IPS-18c (cell line): ENCODE data around the gene FOSB.
"Not testable (repeated sequence)": the region's sequence is repeated elsewhere in the genome, so short reads cannot be mapped to it uniquely, and the experiment has no call there.

Experiments used
- H3K4me3 ChIP-seq: 2 replicates; pipeline ENCODE4 v1.7.0; 2013; ENCODE audit warnings: low read depth, mild to moderate bottlenecking, low read length, moderate library complexity; ENCODE audit not compliant: insufficient read depth
- H3K9me3 ChIP-seq: one replicate; pipeline ENCODE4 v1.6.1; 2013; ENCODE audit warnings: mild to moderate bottlenecking, low read length, moderate library complexity; ENCODE audit not compliant: control insufficient read depth, insufficient read depth

The FOSB gene

DNA sequence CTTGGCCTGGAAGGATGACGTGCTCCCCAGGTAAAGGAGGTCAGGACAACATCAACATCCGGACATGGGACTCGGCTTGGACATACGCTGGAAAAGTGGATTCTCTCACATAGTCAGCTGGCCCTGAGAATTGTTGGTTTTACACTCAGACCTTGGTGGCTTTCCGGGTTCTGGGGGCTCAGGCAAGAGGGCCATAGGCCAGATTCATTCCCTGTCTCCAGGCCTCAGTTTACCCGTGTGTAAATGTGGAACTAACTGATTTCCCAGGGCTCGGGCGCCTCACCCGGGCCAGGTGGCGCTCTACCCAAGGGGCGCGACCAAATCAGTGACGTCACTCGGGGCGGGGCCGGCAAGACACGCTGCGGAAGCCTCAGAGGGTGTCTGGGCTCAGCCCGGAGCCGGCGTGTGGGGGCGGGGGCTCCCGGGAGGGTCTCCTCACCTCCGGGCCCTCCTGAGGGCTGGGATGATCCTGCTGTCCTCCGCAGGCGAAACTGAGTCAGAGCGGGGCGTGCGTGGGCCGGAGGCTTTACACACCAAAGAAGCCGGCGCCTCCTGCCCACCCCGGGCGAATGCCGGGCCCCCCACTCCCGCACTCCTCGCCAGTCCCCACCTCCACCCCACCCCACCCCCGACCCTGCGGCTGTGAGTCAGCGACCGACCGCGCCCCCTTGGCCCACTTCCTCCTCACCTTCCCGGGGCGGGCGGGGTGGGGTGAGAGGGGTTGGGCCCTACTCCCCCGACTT, 38.6 kb downstream of the FOSB start:
- peak overlapping the region; percentile 98 for H3K4me3 ChIP-seq

DNA sequence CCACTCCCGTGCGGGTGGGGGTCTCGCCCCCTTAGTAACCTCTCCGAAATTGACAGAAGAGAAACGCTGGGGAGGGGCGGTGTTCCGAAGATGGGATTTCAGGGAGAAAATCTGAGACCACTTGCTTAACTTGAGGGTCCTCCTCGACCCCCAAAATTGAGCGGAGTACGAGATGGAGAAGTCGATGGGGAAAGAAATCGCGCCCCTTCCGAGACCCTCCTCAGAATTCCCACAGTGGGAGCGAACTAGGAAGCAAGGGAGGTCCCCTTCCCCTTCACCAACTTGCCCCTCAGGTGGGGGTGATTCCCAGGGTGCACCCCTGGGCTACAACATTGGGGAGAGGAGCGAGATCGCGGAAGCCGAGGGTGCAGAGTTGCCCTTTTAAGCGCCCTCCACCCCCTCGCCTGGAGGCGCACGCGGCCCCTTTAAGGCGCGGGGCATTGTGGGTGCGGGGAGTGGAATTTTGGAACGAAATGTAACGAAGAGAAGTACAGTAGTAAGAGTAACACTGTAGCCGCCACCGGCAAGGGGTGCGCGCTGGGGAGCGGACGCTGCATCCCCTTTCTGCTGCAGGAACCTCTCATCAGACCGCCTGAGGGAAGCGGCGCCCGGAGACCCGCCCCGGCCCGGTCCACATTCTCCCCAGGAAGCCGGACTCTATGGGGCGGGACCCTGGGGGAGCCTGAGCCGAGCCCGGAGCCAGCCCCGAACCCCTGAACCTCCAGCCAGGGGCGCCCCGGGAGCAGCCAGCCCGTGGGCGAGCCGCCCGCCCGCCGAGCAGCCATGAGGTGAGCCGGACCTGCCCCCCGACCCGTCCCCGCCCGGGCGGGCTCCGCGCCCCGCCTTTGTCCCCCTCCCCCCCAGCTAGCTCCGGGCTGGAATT, 39.4 kb downstream of the FOSB start, which contains the start of gene VASP:
Gene VASP (plus strand): TSS at position 491 of the 883 bp plus-strand sequence. CDS start 293 bp downstream, at position 784.
- no peaks in the 10 kb centered on the region for H3K9me3 ChIP-seq

More for the DNA sequence above, 38.6 kb downstream of the FOSB start:
- H3K9me3 ChIP-seq, result no peaks in the 10 kb centered on the region

DNA sequence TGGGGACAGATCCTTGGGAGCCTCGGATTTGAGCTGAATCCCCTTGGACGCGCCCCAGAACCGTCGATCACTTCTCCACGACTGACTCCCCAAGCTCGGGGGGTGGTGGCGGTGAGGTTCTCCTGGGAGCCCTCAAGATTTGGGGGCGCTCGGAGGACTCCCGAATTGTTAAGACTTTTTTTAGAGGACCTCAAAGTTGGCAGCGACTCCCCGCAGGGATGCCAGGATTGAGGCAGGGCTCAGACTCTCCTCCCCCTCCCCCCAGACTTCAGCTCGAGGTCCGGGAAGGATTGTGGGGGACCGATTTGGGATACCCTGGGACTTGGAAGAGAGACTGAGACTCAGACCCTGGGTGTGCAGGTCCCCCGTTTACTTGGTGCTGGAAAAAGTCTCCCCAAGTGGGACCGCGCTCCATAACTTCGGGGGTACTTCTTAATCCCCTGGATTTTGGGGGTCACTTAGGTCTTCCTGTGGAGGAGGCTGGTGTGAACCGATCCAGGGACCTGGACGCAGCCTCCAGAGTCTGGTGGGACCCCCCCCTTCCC, 40.1 kb downstream of the FOSB start:
- Histone ChIP-seq H3K4me3 (peak overlapping the region; percentile 98), H3K9me3 (no peaks in the 10 kb centered on the region)

More for the DNA sequence above, 39.4 kb downstream of the FOSB start, which contains the start of gene VASP:
- H3K4me3 ChIP-seq, result peak within 1 kb of the TSS; percentile 98

DNA sequence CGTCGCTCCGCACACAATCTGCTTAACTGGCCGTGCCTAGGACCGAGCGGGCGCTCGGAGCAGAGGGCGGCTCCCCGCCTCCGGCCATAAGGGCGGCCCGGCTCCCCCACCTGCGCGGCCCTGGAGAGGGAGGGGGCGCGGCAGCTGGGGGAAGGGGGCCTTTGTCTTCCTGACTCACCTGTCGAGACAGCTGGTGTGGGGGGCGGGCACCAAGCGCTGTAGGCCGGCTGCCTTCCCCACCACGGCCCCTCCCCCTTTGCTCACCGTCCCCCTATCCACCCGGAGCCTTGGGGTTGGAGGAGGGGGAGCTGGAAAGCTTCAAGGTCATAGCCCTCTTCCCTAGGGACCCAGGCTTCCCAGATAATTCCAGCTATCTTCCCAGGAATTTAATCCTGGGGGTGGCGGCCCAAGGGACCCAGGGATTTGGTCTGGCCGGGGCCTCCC, 40.6 kb downstream of the FOSB start:
- Histone ChIP-seq H3K9me3 (no peaks in the 10 kb centered on the region), H3K4me3 (peak overlapping the region; percentile 98)

DNA sequence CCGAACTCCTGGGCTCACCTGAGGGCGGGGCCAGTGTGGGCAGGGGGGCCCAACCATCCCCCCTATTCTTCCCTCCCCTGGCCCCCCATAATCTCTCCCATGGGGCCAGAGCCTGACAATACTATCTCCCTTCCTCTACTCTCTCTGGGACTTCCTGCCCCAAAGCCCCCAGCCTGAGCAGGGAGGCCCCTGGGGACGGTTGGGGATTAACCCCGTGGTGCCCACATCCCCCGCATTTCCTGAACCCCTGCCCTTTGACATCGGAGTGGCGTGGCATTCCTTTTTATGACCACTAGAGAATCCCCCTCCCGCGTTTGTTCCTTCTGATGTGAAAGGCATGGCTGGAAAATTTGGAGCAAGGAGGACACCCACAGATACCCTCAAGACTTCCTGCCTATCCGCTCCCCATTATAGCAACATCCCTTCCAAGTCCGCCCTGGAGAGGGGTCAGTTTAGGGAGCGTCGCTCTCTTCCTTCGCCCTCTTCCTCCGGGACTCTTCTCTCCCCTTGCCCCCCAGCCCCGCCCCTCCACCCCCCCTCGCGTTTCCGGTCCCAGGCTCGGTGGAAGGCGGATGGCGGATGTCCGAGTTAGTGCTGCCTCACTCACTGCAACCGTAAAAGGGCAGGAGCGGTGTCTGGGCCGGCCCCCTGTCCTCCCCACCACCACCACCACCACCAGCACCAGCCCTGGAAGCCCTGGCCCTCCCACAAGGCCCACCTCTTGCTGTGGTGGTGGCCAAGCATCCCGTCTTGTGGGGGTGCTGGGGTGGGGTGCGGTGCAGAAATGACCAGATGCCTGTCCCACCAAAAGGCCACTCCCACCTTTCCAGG, 41.3 kb downstream of the FOSB start:
- Histone ChIP-seq H3K4me3 (peak overlapping the region; percentile 98), H3K9me3 (no peaks in the 10 kb centered on the region)

DNA sequence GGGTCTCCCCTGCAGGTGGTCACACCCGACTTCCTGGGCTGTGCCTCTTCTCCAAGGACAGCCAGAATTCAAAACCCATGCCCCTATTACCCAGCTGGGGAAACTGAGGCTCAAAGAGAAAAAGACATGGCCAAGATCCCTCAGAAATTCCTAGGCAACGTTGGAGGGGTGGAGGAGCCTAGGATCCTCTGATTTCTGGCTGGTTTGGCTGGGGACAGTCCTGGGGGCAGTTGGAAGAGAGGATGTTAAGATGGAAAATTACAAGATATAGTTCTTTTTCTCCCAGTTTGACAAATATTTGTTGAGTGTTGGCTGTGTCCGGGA, 41.9 kb downstream of the FOSB start:
- H3K9me3 ChIP-seq, result no peaks in the 10 kb centered on the region
- peak overlapping the region; percentile 98 for H3K4me3 ChIP-seq

DNA sequence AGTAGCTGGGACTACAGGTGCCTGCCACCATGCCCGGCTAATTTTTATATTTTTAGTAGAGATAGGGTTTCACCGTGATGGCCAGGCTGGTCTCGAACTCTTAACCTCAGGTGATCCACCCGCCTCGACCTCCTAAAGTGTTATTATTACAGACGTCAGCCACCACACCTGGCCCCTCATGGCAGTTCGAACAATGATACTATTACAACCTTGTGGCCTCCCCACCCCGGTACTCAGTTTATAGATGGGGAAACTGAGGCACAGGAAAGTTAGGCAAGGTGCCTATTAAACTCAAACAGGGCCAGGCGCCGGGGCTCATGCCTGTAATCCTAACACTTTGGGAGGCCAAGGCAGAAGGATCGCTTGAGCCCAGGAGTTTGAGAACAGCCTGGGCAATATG, 42.6 kb downstream of the FOSB start:
- not testable (repeated sequence) for H3K9me3 ChIP-seq, H3K4me3 ChIP-seq

DNA sequence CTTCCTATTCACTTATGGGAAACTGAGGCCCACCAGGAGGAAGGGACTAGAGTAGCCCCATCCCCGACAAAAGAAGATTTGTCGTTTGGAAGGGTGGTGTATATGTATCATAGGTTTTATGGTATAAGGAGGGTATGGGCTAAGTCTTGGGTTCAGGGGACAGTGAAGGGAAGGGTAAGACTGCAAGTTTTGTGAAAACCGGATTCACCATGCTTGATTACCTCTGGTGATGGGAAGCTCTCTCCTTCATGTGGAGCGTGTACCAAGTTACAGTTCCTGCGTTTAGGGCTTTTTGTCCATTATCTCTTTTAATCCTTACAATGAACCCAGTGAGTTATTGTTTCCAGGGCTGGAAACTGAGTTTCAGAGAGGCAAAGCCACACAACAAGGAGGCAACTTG, 43.3 kb downstream of the FOSB start:
- H3K9me3 ChIP-seq, result no peaks in the 10 kb centered on the region
- H3K4me3 ChIP-seq, result no peak overlapping the region

DNA sequence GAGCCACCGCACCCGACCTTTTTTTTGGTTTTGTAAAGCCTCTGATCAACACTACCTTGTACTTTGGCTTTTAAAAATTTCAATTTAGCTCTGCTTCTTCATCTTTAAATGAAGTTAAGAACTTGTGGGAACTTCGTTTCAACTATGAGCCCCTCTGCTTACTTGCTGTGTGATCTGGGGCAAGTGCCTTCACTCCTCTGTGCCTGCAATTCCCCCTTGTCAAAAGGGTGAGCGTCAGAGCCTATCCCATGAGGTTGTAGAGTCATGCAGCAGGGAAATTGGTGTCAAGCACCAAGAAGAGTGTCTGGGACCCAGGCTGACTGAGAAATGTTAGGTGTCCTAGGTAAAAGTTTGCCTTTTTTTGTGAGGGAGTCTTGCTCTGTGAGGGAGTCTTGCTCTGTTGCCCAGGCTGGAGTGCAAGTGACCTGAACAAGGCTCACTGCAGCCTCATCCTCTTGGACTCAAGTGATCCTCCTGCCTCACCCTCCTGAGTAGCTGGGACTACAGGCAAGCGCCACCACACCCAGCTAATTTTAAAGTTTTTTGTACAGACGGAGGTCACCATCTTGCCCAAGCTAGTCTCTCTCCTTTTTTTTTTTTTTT, 45.2 kb downstream of the FOSB start:
- no peaks in the 10 kb centered on the region for H3K9me3 ChIP-seq
- H3K4me3 ChIP-seq, result no peak overlapping the region

DNA sequence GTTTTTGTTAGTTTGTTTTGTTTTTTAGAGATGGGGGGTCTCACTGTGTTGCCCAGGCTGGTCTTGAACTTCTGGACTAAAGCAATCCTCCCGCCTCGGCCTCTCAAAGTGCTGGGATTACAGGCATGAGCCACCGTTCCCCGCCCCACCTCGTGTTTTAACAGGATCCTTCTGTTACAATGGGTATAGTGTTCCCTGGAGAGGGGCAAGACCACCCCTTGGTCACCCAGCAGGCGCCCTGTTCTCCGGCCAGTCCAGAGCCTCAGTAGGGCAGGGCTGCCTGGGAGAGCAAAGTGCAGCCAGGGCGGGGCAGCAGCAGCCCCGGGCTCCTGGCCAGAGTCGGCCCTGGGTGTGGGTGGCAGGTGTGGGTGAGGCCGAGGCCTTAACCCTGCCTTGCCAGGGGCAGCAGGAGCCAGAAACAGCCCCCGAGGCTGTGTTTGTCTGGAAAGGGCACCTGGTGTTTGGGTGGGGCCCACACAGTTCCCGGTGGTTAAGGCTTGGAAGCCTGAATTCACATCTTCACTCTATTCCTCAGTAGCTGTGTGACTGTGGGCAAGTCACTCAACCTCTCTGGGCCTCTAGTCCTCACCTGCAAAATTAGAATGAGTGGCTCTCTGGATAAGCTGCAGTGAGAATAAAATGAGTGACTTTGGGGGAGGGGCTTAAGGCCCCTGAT, 46.7 kb downstream of the FOSB start:
- no peak overlapping the region for H3K4me3 ChIP-seq
- H3K9me3 ChIP-seq, result no peaks in the 10 kb centered on the region

DNA sequence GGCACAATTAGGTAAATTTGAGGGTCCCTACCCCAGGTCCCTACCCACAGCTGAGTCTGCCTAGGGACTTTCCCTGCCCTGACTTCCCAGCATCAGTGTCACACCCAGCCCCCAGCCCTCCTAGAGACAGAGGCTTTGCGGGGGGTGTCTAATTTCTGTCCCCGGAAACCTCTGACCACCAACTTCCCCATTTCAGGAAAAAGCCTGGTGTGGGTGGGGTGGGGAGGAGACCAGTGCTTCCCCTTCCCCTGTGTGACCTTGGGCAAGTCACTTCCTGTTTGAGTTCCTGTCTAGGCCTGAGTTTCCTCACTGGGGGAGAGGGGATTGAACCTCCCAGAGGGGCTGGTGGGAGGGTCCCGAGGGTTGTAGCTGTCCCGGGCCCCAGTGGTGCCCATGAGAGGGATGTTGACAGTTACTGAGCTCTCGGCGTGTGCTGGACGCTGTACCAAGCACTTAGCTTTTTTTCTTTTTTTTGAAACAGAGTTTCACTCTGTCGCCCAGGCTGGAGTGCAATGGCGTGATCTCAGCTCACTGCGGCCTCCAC, 47.4 kb downstream of the FOSB start:
- H3K4me3 ChIP-seq, result no peak overlapping the region

DNA sequence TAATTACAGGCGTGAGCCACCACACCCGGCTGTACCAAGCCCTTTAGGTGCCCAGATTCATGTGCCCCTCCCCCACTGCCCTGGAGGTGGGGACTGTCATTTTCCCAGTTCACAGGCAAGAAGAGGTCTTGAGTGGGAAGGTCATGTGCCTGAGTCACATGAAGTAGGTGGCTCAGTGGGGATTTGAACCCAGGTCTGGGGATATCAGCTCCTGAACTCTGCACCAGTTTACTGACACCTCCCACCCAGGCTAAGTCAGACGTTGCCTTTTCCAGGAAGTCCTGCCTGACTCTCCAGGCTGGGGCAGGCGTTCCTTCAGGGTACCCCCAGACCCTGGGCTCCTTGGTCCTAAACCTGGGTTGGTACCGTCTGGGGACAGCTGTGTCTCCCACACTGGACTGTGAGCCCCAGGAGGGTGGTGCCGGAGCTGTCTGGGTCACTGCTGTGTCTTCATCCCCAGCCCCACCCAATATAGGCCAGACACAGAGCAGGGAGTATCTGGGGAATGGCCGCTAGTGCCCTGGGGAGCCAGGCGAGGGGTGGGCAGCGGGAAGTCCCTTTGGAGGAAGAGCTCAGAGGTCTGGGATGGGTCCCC, 48.1 kb downstream of the FOSB start:
- Histone ChIP-seq H3K4me3 (no peak overlapping the region), H3K9me3 (no peaks in the 10 kb centered on the region)

More for the DNA sequence above, 47.4 kb downstream of the FOSB start:
- no peaks in the 10 kb centered on the region for H3K9me3 ChIP-seq

DNA sequence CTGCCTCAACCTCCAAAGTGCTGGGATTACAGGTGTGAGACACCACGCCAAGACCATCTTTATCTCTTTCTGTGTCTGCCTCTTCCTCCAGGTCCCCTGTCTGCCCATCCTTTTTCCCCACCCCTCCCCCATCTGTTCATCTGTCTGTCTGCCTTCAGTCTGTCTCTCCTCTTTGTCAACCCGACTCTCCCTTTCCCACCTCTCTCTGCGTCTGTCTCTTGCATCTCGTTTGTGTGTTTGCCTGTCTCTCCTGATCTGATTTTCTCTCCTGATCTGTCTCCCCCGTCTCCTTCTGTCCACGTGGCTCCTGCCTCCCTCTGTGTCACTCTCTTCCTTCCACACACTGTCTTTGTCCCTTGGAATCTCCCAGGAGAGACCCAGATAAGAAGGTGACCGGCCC, 49.4 kb downstream of the FOSB start:
- Histone ChIP-seq H3K9me3 (no peaks in the 10 kb centered on the region), H3K4me3 (no peak overlapping the region)

DNA sequence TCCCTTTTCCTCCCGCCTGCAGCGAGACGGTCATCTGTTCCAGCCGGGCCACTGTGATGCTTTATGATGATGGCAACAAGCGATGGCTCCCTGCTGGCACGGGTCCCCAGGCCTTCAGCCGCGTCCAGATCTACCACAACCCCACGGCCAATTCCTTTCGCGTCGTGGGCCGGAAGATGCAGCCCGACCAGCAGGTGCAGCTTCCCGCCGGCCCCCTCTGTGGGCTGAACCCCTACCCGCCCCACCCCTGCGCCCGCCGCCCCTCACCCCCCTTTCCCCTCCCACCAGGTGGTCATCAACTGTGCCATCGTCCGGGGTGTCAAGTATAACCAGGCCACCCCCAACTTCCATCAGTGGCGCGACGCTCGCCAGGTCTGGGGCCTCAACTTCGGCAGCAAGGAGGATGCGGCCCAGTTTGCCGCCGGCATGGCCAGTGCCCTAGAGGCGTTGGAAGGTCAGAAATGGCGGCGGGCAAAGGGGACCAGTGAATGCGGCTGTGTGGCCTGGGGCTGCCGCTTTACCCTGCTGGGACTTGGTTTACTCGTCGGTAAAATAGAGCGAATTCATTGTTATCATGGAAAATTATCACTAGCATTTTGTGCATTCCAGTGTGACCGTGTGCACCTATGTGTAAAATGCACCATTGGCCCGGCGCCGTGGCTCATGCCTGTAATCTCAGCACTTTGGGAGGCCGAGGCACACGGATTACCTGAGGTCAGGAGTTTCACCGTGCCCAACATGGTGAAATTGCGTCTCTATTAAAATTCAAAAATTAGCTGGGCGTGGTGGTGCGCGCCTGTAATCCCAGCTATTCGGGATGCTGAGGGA, 50.1 kb downstream of the FOSB start:
- no peak overlapping the region for H3K4me3 ChIP-seq

DNA sequence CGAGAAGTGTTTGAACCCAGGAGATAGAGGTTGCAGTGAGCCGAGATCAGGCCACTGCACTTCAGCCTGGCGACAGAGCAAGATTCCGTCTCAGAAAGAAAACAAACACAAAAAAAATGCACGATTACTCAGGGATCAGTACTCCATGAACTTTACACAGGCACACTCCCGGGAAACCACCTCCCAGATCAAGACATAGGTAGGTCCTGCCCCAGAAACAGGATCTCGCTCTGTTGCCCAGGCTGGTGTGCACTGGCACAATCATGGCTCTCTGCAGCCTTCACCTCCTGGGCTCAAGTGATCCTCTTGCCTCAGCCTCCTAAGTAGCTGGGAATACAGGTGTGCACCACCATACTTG, 50.7 kb downstream of the FOSB start:
- H3K4me3 ChIP-seq, result no peak overlapping the region
- H3K9me3 ChIP-seq, result no peaks in the 10 kb centered on the region

More for the DNA sequence above, 50.1 kb downstream of the FOSB start:
- H3K9me3 ChIP-seq, result no peaks in the 10 kb centered on the region
